Smooth muscle cell of the brain vasculature (primary cell): ENCODE results near the gene NME3.

Experiments
- DNase-seq: peaks from one replicate; pipeline ENCODE4 v3.0.0-alpha.2; 2012; ENCODE audit warnings: low read depth, low spot score

The NME3 gene

DNA sequence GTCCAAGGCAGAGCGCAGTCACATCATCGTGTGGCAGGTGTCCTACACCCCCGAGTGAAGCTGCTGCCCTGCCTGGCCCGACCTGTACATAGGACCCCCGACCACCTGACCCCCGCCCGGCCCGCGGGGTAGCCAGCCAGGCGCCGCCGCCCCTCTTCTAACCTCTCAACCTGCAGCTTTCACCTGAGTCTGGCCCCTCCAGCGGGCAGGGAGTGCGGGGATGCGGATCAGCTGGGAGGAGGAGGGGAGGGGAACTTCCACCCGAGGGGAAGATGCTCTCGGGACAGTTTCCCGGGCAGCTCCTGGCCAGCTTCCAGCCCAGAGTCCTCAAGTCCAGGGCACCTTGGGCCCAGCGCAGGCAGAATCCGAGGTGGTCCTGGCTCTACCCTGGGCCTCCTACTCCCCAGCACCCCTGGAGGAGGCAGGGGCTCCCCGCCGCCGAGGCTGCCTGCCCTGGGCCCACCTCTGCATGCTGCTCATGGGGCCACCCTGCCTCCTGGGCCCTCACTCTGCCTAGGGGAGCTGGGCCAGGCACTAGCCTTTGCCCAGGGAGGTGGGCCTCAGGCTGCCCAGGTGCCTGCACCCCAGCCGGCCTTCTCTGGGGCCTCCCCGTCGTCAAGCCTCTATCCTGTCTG is 2.5 kb downstream of the NME3 start:
- no peak for DNase-seq

DNA sequence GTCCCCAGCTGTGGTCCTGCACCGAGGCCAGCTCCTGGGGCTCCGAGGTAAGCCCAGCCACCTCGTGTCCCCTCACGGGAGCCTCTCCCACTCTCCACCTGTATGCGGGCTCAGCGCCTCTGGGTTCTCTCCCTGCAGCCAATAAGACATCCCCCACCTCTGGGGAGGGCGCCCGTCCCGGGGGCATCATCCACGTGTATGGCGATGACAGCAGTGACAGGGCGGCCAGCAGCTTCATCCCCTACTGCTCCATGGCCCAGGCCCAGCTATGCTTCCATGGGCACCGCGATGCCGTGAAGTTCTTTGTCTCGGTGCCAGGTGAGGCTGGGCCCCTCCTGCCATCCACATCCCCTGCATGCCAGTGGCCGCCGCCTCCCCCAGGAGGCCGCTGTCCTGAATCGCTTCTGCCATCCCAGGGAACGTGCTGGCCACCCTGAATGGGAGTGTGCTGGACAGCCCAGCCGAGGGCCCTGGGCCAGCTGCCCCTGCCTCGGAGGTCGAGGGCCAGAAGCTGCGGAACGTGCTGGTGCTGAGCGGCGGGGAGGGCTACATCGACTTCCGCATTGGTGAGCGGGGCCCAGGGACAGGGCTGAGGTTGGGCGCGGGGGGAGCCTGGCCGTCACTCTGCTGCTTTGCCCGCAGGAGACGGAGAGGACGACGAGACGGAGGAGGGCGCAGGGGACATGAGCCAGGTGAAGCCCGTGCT is 3.1 kb downstream of the NME3 start:
- no peak for DNase-seq

GRCh38 chr16:1767116-1767994 is 4.0 kb downstream of the NME3 start:
- DNase-seq = no peak

DNA sequence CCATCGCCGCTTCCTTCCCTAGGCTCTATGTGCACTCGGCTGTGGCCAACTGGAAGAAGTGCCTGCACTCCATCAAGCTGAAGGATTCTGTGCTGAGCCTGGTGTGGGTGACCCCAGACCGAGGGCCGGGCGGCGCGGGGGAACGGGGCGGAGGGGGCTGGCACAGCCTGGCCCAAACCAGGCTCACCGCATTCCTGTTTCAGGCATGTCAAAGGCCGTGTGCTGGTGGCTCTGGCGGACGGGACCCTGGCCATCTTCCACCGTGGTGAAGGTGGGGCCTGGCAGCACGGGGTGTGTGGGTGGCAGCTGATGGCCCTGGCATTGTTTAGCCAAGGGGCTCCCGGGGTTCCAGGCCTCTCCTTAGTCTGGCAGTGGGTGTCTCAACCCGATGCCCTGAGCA is 4.6 kb downstream of the NME3 start:
- no peak for DNase-seq

DNA sequence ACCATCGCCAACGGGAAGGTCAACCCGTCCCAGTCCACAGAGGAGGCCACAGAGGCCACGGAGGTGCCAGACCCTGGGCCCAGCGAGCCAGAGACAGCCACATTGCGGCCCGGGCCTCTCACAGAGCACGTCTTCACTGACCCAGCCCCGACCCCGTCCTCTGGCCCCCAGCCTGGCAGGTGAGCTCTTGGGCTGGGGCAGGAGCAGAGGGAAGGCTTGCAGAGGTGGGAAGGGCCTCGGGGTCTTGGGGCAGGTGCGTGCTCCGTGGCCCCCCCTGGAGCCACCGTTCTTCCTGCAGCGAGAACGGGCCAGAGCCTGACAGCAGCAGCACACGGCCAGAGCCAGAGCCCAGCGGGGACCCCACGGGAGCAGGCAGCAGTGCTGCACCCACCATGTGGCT is 5.1 kb downstream of the NME3 start:
- DNase-seq = no peak

- DNase-seq = no peak
These were observed 5.5 kb downstream of the NME3 start for GRCh38 chr16:1765826-1766225.

GRCh38 chr16:1764971-1765370 is 6.4 kb downstream of the NME3 start:
- no peak for DNase-seq

GRCh38 chr16:1763521-1764511 is 7.5 kb downstream of the NME3 start:
- DNase-seq = no peak

DNA sequence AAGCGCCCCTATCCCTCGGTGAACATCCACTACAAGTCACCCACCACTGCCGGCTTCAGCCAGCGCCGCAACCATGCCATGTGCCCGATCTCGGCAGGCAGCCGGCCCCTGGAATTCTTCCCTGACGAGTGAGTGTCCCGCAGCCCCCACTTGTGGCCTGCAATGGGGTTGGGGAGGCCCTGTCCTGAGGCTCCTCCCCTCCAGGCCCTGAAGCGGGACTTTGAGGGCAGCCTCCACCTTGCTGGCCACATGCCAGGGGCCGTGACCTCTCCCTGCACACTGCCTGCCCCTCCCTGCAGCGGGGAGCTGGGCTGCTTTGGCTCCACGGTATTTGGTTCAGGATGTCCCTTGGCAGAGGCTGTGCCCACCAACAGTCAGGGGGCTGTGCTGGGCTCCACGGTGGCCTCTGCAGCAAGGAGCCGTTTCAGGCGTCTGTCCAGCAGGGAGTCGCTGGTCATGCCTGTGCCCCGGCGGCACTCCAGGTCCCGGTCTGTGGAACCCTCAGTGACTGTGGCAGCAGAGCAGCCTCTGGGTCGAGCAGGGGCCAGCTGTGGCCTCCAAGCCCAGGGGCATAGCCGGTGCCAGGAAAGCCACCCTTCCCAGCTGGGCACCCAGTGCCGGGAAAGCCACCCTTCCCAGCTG is 8.3 kb downstream of the NME3 start:
- no peak for DNase-seq

DNA sequence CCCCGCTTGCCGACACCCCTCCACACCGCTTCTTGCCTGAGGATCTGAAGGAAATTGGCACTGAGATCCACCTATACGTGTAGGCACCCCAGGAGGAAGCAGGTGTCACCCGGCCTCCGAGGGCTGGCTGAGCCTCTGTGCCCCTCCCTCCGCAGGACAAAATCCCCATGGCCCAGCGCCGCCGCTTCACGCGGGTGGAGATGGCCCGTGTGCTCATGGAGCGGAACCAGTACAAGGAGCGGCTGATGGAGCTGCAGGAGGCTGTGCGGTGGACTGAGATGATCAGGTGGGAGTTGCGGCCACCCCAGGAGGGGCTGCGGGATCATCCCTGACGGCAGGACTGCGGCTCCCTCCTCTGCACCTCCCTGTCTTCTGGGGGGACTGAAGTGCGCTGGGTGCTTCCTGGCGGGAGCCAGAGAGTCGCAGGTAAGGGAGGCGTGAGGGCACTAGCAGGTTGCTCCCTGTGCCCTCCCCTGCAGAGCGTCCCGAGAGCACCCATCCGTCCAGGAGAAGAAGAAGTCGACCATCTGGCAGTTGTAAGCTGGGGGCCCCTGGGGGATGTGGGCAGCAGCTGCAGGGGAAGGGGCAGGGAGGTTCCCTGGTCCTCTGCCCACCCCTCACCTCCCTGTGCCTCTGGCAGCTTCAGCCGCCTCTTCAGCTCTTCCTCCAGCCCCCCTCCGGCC is 9.0 kb downstream of the NME3 start:
- DNase-seq = no peak

DNA sequence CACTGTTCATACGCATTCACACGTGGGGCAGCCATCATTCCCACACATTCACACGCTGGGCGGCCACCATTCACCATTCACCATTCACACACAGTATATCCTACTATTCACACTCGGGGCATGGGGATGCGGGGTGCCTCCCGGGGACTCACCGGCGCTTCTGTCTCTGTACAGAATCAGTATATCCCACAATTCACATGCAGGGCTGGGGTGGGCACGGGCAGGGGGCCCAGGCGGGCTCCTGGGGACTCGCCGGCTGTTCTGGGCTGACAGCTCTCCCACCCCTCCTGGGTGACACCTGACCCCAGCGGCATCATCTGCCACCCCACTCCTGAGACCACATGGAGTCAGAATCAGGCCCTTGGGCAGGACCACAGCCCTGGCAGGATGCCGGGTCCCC is 9.6 kb downstream of the NME3 start:
- DNase-seq = no peak

DNA sequence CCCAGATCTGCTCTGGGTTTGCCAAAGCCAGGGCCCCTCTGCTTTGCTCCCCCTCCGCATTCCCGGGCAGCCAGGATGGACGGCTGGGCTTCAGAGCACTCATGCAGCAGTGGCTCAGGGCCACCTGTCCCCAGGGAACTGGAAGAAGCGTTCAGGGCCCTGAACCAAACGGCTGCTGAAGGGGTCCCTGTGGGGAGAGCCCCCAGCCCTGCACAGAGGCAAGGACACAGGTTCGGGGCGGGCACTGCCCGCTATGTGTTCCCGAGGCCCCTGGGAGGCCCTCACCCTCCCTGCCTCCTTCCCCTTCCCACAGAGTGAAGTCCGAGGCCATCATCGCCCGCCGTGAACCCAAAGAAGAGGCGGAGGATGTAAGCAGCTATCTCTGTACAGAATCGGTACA is 10.4 kb downstream of the NME3 start:
- no peak for DNase-seq

DNA sequence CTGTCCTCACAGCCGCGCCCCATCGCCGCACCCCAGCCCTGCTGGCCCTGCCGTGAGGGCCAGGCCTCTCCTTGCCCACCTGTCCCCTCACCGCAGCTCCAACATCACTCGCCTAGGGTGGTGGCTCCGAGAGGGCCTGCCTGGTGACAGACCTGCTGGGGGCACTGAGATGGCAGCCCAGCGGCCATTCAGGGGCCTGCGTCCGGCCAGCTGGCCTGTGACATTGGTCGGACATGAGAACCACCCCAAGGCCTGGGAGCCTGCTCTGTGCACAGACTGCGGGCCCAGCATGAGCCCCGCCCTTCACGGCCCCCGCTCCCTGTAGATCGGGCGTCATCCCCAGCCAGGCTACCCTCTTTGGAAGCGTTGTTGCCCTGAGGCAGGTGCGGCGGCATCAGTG is 11.8 kb downstream of the NME3 start:
- no peak for DNase-seq

DNA sequence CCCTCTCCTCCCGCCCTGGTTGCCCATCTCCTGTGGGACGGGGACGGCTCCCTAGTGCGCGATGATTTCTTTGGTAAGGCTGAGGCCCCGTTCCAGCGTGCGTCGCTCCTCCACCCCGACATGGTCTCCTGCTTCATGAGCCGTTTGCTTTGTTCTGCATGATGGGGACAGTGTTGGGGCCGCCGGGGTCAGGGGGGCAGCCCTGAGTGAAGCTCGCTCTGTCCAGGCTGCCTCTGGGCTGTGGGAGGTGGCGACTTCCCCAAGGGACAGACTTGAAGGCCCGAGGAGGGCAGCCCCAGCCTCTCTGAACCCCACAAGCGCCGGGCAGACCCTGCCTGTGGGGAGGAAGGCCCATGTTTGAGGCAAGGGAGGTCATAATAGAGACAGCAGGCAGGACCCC is 12.4 kb downstream of the NME3 start:
- DNase-seq = no peak

DNA sequence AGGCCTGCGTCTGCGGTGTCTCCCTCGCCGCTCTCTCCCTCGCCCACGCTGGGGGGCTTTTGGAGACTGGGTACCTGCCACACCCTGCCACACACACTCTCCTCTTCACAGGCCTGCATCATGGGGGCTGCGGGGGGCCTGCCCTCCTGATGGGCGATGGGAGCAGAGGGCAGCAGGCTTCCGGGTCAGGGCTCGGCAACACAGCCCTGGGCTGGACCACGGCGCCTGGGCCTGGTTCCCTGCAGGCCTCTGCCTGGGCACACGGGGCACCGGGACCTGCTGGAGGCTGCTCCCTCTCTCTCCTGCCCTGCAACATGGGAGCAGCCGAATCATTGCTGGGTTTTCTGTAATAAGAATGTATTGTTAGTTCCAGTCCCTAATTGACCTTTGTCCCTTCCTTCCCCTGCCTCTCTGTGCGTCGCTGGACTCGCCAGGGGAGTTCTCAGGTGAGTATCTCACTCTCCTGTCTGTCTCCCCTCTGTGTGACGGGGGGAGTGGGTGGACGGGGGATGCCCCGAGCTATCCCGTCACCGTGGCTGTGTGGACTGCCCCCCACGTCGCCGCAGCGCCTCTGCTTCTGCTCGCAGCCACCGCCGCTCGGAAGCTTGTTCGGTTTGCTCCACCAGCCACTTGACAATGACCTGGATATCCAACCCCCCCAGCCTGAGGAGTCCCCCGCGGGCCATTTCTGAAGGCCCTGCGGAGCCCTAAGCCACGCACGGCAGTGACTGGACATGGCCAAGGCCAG is 13.5 kb downstream of the NME3 start:
- no peak for DNase-seq

- DNase-seq = no peak
These were observed 17.1 kb downstream of the NME3 start for GRCh38 chr16:1754204-1754603.

GRCh38 chr16:1752853-1753252 is 18.5 kb downstream of the NME3 start:
- DNase-seq = no peak

DNA sequence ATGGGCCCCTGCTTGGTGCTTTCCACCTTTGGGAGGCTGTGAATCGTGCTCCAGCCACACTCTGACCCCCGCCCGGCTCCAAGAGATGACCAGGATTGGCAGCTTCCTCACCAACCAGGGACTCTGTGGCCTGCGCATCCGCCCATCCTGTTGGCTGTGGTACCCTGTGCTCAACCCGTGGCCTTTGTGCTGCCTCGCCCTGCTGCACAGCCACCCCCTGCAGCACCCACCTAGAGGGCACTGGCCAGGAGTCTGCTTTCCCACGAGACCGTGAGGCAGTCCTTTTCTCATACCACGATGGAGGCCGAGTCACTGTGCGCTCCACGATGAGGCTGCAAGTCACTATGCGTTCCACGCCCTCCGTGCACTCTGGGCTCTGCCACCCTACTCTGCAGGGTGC is 19.4 kb downstream of the NME3 start:
- DNase-seq = no peak
